Stimulated activated CD4-positive, alpha-beta T cell treated with anti-CD3 and anti-CD28 coated beads, TNF-alpha, amount 100 ng/mL, for 48 hours (primary cell): ENCODE results near the gene STYXL1.

Experiments used
- DNase-seq, 3 donors: peaks; one replicate each; pipeline ENCODE4 v3.0.0-alpha.2; 2020; ENCODE audit warnings: low read depth in 3 of 3

Gene STYXL1

DNA sequence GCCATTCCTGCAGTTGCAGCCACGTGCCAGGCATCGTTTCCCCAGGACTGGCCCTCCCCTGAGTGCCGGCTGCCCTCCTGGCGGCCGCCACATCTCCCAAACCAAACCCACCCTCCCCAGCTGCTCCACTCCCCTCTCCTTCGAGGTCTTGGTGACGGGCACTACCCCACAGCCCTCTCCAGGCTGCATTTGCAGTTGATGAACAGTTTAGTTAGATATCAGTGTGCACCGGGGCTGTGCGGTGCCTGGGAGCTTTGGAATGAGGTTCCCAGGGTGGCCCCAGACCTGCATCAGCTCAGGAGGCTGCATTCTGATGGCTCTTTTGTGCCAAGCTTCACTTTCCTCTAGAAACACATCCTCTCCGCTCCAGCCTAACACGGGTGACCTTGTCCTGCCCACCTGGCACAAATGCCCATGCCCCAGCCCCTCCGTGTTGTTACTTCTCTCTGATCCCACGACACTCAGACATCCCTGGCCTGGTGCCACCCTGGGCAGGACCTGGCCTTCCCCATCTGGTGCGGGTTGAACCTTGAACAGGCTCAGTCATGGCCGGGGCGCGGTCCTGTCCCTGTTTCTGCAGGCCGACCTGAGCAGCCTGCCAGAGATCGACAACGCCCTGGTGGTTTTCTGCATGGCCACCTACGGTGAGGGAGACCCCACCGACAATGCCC is 67.9 kb downstream of the STYXL1 start:
- no peak for DNase-seq

DNA sequence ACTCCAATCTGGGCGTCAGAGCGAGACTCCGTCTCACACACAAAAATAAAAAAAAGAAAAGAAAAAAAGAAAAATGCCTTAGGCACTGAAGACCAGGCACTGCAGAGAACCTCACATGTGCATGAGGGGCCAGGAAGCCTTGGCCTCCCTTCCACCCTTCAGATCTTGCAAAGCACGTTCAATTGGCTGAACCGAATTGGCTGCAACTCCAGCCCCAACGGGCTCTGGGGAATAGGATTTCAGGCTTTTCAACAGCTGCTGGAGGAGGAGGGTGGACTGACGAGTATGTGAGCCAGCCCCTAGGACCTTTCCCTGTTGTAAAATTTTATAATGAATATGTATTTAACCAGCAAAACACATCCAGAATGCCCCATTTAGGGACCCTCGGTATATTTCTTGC is 70.1 kb downstream of the STYXL1 start:
- DNase-seq: no peak

- DNase-seq: no peak
Observed at GRCh38 chr7:75971961-75972763, 75.6 kb downstream of the STYXL1 start.

DNA sequence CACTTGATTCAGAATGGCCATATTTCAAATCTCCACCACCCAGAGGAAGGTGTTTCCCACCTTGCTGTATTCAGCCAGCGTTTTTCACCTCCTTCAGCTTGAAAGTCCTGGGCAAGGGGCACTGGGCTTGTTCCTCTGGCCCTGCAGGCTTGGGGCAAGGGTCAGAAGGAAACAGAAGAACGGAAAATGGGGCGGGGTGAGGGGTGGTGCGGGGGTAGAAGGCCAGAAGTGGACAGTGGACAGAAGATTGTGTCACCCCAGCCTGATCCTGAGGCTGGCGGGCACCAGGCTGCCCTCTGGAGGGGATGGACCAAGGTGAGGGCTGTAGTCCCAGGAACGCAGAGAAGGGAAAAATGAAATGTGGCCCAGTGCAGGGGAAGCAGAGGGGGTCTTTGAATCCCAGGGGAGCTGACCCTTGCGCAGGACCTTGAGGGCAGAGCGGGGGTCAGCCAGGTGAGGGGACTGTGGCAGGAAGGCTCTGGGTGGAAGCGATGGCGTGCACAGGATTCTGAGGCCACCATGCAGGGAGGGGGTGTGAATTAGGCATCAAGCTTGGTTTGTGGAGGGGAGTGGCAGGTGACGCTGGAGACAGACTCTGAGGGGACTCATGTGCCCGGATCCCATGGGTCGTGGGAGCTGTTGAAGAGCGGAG is 76.4 kb downstream of the STYXL1 start:
- no peak for DNase-seq

- DNase-seq: no peak
Observed at GRCh38 chr7:75969704-75970498, 77.9 kb downstream of the STYXL1 start.

DNA sequence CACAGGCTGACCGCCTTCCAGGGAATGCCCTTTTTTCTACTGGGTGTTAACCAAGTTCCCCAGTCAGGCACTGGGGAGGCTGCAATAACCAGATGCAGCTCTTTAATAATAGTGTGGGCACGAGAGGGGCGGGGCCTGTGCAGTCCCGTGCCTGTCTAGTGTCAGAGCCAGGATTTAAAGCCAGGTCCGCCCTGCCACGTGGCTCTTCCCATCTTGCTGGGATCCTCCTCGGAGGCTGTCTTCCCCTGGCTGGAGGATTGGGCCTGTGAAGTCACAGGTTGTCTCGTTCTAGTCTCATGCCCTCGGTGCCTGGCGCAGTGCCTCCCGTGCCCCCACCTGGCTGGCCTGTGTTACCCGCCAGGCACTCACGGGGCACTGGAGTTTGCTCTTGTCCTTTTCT is 78.6 kb downstream of the STYXL1 start:
- no peak for DNase-seq

GRCh38 chr7:75968561-75969001 is 79.2 kb downstream of the STYXL1 start:
- DNase-seq: no peak

DNA sequence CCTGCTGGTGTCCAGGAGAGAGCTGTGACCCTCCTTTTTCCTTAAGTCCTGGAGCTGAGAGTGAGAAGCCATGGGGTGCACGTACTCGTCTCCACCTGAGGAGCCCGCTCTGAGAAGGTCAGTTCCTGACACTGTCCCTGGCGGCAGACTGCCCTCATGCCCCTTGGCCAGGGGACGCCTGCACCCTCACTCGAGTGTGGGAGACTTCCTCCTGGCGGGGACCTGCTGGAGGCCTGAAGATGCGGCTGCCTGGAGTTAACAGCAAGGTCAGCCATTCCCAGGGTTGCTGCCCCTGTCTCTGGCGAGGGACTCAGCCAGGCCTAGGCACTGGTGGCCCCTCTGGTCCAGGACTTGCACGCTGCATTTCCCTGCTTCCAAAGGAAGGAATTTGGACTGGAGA is 79.8 kb downstream of the STYXL1 start:
- DNase-seq: no peak

- DNase-seq: no peak
Observed at GRCh38 chr7:75967487-75967997, 80.3 kb downstream of the STYXL1 start.

DNA sequence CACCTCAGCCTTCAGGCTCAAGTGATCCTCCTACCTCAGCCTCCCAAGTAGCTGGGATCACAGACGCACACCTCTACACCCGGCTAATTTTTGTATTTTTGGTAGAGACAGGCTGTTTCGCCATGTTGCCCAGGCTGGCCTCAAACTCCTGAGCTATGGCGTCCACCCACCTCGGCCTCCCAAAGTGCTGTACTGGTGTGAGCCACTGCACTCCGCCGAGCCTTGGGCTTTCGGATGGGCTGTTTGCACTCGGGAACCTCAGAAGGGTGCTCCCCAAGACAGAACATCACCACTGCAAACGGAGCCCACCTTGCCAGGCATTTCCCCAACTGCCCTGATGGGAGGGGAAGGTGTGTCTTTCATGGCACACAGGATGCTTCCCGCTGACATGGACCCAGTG is 80.7 kb downstream of the STYXL1 start:
- no peak for DNase-seq

- DNase-seq: no peak
Observed at GRCh38 chr7:75966190-75966961, 81.4 kb downstream of the STYXL1 start.

DNA sequence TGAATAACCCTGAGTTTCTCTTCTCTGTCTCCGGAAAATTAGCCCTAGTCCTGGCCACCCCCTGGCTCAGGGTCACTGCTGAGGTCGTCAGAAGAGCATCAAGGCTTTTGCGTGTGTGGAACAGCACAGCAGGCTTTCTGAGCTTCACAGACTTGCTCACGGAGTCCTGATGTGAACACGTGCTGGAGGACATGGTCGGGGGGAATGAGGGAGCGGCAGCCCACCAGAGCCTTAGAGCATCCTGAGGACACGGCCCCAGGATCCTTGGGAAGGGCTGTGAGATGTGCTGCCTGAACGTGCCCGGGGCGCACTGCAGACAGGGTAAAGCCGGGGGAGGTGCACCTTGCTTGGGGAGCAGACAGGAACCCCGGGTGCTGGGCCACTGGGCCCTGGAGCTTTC is 82.2 kb downstream of the STYXL1 start:
- DNase-seq: no peak

DNA sequence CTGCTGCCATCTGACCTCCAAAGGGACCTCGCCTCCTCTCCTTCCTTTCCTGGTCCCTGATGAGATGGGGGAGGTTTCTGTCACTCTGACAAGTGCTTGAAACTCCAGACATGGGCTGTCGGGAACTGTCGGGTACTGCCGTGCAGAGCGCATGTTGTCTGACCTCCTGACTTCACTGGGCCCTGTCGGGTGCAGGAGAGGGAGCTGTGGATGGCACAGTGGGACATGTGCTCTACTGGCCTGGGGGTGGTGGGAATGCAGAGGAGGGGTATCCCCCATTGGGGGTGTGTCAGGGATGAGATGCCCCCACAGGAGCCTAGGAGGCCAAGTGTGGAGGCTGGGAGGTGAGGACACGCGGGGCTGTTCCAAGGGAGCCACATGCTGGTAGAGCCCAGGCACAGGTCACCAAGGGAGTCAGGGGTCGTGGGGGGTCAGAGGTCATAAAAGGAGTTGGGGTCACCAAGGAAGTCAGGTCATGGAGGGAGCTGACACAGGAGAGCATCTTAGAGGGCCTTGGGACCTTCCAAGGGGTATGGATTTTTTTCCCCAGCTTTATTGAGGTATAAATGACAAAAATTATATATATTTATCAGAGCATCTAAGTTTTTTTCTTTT is 84.3 kb downstream of the STYXL1 start:
- DNase-seq: no peak

DNA sequence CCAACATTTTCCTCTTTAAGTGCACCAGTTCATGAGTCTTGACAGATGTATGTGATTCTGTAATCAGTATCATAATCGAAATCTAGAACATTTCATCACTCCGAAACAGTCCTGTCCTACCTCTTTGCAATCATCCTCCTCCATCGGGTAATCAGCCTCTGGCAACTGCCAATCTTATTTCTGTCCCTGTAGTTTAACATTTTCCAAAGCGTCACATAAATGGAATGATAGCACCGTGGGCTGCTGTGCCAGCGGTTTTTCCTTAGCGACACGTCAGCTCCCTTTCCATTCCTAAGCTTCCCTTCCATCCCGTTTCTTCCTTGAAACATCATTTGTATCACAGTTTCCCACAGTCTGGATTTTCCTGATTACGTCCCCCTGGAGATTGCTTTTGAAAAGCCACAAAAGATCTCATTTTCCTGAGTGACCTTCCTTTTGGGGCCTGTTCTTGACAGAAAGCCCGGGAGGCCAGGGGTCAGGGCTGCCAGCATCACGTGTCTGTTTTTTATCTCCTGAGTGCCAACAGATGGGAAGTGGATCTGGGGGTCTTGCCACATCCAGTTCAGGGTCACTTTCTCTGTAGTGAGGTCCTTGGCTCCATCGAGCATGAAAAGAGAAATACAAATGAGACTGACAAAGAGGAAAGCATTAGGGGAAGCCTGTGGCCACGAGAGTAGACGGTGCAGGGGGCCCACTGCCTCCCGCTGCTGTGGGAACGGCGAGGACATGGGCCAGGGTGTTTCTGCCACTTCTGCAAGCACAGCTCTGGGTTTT is 85.0 kb downstream of the STYXL1 start:
- no peak for DNase-seq

DNA sequence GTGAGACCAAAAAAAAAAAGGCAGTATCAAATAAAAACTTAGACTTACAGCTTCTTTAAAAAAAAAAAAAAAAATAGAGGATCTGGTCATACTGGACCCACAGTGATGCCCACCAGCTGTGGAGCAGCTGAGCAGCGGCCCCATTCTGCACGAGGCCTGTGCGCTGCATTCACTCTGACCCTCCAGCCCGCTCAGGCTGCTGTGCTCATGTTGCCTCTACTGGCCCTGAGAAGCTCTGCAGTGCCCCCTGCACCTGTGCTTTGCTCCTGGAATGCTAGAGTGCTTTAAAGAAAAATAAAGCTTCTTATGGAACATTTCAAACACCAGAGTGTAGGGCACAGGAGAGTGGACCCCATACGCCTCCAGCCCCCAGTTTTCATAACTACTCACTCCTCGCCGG is 86.6 kb downstream of the STYXL1 start:
- no peak for DNase-seq

GRCh38 chr7:75960372-75960771 is 87.4 kb downstream of the STYXL1 start:
- DNase-seq: no peak

DNA sequence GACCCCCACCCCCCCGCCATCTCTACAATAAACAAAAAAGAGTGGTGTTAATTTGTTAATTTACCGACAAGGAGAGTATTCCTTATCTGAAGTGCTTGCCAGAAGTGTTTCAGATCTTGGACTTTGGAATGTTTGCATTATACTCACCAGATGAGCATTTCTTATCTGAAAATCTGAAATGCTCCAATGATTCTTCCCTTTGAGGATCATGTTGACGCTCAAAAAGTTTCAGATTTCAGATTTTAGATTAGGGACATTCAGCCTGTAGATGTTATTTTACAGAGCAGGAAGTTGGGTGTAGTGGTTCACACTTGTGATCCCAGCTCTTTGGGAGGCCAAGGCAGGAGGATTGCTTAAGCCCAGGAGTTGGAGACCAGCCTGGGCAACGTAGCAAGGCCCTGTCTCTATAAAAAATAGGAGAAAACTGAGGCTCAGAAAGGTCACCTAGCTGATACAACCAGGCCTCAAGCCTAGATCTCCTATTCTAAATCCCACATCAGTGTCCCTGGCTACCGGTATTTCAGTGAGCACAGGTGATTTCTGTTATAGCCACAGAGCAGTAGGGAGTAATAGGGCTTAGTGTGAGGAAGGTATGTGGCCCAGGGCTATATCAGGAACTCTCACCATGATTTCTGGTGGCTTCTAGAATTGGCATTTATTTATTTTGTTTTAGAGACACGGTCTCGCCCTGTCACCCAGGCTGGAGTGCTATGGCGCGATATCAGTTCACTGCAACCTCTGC is 88.8 kb downstream of the STYXL1 start:
- no peak for DNase-seq

DNA sequence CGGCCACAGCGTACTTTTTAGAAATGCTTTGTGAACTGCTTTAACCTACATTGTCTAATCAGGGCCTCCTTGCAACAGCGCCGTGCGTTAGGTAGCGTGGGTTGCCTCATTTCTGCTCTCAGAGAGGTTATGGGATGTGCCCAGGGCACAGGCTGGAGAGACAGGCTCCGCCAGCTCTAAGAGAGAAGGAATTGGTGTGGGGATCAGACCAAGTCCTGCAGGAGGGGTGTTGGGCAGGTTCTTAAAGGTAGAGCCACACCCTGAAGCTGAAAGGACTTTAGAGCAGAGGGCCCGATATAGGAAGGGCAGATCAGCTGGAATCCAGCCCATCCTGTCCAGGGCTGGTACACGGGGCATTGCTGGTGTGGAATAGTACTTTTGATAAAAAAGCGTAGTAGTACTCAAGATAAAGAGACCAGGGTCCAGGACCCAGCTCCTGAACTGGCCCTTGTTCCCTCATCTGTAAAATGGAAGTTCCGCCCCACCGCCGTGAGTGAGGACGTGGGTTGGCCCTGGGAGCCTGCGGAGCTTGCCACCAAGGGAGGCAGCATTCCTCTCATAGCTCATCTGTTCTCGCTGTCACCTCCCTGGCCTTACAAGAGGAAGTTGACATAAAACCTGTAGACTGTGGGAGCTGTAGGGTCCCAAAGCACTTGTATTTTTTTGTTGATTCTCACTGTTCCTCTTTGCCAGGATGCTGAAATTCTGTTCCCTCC is 90.6 kb downstream of the STYXL1 start:
- DNase-seq: no peak
